Tibial artery (tissue), 4 donors: ENCODE measurements around the gene REXO1.

Source experiments
- DNase-seq, 2 donors: peaks; one replicate each; pipeline ENCODE4 v3.0.0-alpha.2; 2019
- H3K27ac ChIP-seq, 2 donors: fragments of 200-600 bp; sonication (generic) in 1 of 2; 1 replicate in 1 of 2; 2 replicates in 1 of 2; pipeline ENCODE4 v1.5.1; 2018 to 2019; ENCODE audit warnings: mild to moderate bottlenecking in 1 of 2
- H3K27me3 ChIP-seq, 2 donors: fragments of 200-600 bp; sonication (generic) in 1 of 2; one replicate each; pipeline versions ENCODE4 v1.5.1 to v1.6.0; 2016 to 2019
- H3K36me3 ChIP-seq, 3 donors: fragments of 200-600 bp; sonication (generic) in 2 of 3; one replicate each; pipeline ENCODE4 v1.5.1; 2016 to 2019; ENCODE audit warnings: mild to moderate bottlenecking in 2 of 3
- H3K4me1 ChIP-seq, 4 donors: fragments of 200-600 bp; sonication (generic) in 2 of 4; 1 replicate in 3 of 4; 2 replicates in 1 of 4; pipeline ENCODE4 v1.5.1; 2016 to 2019
- H3K4me3 ChIP-seq, 2 donors: fragments of 200-600 bp; sonication (generic) in 1 of 2; 1 replicate in 1 of 2; 2 replicates in 1 of 2; pipeline ENCODE4 v1.5.1; 2018 to 2019; ENCODE audit warnings: mild to moderate bottlenecking in 2 of 2
- H3K9me3 ChIP-seq, 3 donors: fragments of 200-600 bp; sonication (generic) in 1 of 3; one replicate each; pipeline ENCODE4 v1.5.1; 2016 to 2019
- intact Hi-C: fragments of 100-400 bp; cut with DNase I; formaldehyde crosslinking; loops from one replicate; pipeline ENCODE4 v1.15.0; 2023; ENCODE audit warnings: low total_unique reads
- TF ChIP-seq, protein P1 (sequence below), 2 experiments: fragments of 200-600 bp in 1 of 2; fragments of 450-650 bp in 1 of 2; IDR thresholded peaks; one replicate each; pipeline ENCODE4 v1.5.1; 2017 to 2019; ENCODE audit warnings: antibody characterized with exemption in 2 of 2, mild to moderate bottlenecking in 1 of 2, moderate library complexity in 1 of 2

The REXO1 gene

DNA sequence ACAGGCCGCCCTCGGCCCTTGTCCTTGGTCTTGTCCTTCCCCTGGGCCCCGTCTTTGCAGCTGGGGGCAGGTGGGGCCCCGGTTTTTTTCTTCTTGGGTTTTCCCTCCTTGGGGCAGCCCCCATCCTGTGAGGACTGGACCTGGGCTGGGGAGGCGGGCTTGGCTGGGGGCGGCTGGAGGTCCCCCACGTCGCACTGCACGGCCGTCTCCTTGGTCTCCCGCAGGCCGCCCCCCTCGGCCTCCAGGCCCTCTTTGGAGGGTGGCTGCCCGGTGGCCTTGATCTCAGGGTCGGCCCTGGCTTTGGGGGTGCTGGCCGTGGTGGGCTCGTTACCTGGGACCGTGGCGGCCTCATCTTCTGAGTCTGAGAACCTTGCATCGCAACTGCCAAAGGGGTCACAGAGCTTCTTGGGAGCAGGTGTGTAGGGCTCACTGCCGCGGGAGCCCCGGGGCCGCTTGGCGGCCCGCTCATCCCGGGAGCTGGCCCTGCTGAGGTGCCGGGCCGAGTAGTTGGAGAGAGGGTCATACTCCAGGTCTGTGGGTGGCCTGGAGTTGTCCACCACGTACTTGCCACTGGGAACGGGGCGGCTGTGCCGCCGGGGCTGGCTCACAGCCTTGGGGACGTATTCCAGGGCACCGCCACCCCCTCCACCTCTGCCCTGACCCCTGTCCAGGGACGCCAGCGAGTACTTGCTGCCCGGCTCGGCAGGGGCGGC, 20.6 kb downstream of the REXO1 start:
- Histone ChIP-seq H3K9me3 (no peaks in the 10 kb centered on the region), H3K4me3 (no peak overlapping the region), H3K27ac (no peak overlapping the region), H3K27me3 (no peaks in the 10 kb centered on the region), H3K36me3 (peaks cover 36 to 65% (median 49%) of the 10 kb centered on the region in 3 donors), H3K4me1 (peaks cover 0 to 14% (median 10%) of the 10 kb centered on the region in 4 donors)
- TF ChIP-seq, protein P1, sequence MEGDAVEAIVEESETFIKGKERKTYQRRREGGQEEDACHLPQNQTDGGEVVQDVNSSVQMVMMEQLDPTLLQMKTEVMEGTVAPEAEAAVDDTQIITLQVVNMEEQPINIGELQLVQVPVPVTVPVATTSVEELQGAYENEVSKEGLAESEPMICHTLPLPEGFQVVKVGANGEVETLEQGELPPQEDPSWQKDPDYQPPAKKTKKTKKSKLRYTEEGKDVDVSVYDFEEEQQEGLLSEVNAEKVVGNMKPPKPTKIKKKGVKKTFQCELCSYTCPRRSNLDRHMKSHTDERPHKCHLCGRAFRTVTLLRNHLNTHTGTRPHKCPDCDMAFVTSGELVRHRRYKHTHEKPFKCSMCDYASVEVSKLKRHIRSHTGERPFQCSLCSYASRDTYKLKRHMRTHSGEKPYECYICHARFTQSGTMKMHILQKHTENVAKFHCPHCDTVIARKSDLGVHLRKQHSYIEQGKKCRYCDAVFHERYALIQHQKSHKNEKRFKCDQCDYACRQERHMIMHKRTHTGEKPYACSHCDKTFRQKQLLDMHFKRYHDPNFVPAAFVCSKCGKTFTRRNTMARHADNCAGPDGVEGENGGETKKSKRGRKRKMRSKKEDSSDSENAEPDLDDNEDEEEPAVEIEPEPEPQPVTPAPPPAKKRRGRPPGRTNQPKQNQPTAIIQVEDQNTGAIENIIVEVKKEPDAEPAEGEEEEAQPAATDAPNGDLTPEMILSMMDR (IDR thresholded peaks at IDR 0.05): no peak
- intact Hi-C loops: loop anchor here (5.0 kb wide), 1 partner anchor 40 kb away; no protein-coding TSS in a partner anchor
- DNase-seq: no peak

DNA sequence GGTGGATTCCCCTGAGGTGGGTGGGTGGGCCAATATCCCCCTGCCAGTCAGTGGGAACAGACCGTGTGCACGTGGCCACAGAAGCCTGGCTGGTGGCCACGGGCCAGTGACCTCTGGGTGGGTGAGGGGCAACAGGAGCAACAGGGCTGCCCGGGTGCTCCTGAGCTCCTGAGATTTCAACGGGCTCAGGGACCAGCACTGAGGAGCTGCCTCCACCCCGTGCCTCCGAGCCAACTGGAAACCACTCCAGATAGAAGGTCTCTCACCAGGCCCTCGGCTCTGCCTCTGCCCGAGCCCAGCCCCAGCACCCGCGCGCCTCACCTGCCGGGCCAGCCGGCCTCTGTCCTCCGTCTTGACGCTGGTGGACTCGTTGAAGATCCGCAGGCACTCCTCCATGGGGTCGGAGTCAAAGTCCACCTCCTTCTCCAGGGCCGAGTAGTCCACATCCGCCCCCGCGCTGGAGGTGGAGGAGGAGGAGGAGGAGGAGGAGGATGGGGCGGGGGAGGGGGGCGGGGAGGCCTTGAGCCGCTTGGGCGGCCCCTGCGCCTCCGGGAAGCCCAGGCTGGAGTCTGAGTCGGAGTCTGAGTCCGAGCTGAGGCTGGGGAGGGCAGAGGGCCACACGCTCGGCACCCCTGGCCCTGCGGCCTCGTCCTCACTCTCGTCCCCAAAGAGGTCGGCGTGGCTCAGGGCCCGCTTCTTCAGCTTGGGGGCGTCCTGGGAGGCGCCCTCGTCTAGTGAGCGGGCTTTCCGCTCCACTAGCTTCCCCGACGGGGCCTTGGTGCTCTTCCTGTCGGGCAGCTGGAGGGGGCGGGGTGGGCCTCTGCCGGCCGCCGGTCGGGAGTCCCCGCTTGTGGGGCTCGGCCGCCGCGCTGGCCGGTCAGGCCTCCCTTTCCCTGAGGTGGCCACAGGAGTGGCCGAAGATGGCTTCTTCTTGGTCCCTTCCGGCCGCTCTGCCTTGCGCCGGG, 21.4 kb downstream of the REXO1 start:
- Histone ChIP-seq H3K27me3 (no peaks in the 10 kb centered on the region), H3K4me3 (no peak overlapping the region), H3K27ac (no peak overlapping the region), H3K9me3 (no peaks in the 10 kb centered on the region), H3K36me3 (peaks cover 36 to 67% (median 58%) of the 10 kb centered on the region in 3 donors), H3K4me1 (peaks cover 0 to 14% (median 10%) of the 10 kb centered on the region in 4 donors)
- intact Hi-C loops: loop anchor here (5.0 kb wide), 1 partner anchor 40 kb away; no protein-coding TSS in a partner anchor
- DNase-seq: no peak
- TF ChIP-seq, protein P1 (IDR thresholded peaks at IDR 0.05): no peak

DNA sequence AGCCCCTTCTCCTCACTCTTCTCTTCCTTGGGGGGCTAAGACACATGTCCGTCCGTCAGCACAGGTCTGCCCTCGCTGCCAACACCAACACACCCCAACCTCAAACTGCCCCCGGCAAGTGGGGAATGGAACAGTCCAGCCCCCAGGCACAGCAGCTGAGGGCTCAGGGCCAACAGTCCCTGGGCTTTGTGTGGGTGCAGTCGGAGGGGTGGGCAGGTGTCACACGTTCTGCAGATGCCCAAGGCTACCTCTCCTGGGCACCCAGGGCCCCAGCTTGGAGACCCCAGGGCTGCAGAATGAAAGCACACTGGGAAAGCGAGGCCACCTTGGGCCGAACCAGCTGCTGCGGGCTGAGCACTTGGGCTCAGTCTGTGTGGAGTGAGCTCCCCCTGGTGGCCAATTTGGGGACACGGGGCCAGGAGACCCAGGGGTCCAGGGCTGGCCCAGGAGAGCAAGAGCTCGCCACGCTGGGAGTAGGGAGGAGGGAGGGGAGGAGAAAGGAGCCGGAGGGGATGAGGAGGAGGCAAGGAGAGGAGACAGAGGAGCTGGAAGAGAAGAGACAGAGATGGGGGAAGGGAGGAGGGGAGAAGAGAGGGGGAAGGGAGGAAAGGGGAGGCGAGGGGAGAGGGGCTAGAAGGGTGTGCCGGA, 22.2 kb downstream of the REXO1 start:
- Histone ChIP-seq H3K27ac (no peak overlapping the region), H3K4me3 (no peak overlapping the region), H3K4me1 (peaks cover 0 to 14% (median 10%) of the 10 kb centered on the region in 4 donors), H3K36me3 (peaks cover 36 to 75% (median 65%) of the 10 kb centered on the region in 3 donors), H3K27me3 (no peaks in the 10 kb centered on the region), H3K9me3 (no peaks in the 10 kb centered on the region)
- TF ChIP-seq, protein P1 (IDR thresholded peaks at IDR 0.05): peak; percentile 88 to 89
- DNase-seq: peak; percentile 68 to 80
- intact Hi-C loops: loop anchor here (5.0 kb wide), 1 partner anchor 39 kb away; no protein-coding TSS in a partner anchor

DNA sequence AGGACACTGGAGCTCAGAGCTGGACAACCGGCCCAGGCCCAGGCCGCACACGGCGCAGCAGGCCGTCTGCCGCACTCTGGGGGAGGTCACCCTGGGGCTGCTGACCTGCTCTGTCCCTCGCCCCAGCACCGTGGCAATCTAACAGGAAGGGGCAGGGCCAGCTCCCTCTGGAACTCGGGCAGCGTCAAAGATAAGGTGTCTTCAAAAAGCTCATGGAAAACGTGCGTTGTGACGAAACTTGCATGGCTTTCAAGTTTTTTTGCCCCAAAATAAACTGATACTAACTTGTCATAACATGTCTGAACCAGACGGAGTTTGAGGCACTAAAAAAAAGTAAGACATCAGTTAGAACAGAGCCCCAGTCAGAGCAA, 24.0 kb downstream of the REXO1 start:
- Histone ChIP-seq H3K4me3 (no peak overlapping the region), H3K4me1 (peaks cover 0 to 14% (median 10%) of the 10 kb centered on the region in 4 donors), H3K36me3 (peaks cover 52 to 93% (median 82%) of the 10 kb centered on the region in 3 donors), H3K27ac (no peak overlapping the region), H3K27me3 (no peaks in the 10 kb centered on the region), H3K9me3 (no peaks in the 10 kb centered on the region)
- no peak for DNase-seq
- TF ChIP-seq, protein P1 (IDR thresholded peaks at IDR 0.05): no peak
- intact Hi-C loops: no loop called here

DNA sequence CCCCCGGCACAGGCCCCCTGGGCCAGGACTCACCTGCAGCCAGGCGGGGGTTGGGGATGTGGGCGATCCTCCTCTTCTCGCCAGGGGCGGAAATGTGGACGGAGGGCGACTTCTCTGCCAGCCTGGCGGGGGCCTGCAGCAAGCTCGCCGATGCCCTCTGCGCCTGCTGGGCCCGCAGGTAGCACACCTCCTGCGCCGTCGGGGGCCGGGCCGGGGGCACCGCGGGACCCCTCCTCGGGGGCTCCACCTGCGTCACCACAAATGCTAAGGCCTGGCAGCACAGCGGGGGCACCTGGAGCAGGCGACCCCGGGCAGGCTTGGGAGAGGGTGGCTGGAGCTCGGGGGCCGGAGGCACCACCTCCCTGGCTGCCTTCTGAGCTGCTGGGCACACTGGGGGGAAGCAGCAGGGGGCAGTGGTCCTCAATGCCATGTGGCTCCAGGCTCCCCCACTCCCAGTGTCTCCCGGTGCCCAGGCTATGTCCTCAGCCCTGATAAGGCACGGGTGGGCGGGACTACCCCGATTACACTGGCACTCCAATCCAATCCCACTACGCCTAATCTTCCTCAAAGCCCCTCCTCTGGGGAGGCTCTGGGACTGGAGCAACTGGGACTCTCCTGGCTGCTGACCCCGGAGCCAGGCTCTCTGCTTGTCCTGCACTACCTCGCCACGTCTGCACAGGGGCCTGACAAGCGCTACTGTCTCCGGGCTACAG, 24.6 kb downstream of the REXO1 start:
- intact Hi-C loops: no loop called here
- no peak overlapping the region for H3K4me3 ChIP-seq
- H3K4me1 ChIP-seq: peaks cover 0 to 14% (median 10%) of the 10 kb centered on the region in 4 donors
- DNase-seq: no peak
- H3K9me3 ChIP-seq: no peaks in the 10 kb centered on the region
- TF ChIP-seq, protein P1 (IDR thresholded peaks at IDR 0.05): no peak
- H3K27ac ChIP-seq: no peak overlapping the region
- H3K27me3 ChIP-seq: no peaks in the 10 kb centered on the region
- H3K36me3 ChIP-seq: peaks cover 57 to 95% (median 85%) of the 10 kb centered on the region in 3 donors
